Measurements from ENCODE around the gene MST1.

The MST1 gene

DNA sequence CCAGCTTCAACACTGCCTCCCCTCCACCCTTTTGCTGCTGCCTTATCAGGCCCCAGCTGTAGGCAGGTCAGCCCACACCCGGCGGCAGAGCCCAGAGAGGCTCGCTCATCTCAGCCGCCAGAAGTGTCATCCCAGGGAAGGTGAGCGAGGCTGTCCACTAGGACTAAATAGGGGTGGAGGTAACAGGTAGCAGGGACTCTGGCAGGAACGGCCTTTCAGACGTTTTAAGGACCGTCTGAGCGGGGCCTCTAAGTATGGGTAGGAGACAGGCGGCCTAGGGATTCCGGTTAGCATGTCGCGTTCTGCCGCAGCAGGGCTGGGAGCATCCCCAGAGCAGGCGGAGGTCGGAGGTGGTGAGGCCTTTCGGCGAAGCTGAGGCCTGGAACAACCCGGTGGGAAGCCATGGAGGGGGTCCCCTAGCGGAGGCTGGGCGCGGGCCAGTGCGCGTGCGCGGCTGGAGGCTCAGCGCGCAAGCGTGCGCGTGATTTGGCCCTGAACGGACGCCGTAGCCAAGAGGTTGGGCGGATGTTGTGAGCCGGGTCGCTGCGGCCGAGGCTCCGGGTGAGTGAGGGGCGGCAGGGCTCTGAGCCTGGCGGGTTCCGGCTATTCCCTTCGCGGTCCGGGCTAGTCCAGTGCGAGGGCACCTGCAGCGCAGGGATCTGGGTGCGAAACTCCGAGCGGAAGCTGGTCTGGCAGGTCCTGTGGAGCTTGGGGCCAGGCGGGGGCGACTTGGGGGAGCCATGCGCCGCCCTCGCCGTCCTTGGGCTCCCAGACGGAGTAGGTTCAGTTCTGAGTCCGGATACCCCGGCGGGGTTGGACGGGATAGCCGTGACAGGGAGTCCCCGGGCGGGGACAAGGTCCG, at the start of gene MST1, which contains the start of gene RNF123:
Gene MST1 (minus strand): TSS at position 429 of the 862 bp plus-strand sequence. CDS start 783 bp downstream, outside the sequence.
Gene RNF123 (plus strand): TSS at position 512 of the 862 bp plus-strand sequence. CDS start 1,609 bp downstream, outside the sequence.
- DNase-seq = no peak

DNA sequence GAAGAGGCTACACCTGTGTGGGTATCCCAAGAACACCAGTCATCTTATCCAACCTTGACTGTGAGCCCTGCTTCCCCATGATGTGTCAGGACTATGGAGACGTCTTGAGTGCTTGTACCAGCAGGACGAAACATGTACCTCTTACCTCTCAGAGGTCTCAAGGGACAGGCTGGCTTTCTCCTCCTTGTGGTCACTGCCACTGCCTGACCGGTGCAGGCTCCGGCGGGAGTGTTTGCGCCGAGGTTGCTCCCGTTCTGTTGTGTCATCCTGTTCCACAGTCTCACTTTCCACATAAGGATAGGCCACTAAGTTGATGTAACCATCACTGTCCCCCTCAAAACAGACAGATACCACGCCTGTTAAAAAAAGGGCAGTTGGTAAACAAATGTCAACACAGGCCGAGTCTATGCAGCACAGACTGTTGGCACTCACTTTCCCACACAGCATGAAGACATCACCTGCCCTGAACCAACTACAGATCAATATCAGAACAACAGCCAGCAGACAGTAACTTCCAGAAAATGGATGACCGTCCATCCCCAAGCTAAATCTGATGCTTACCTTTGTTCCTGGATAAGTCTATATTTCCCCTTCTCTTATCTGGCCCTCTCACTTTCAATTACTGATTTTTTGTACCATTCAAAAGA, 48.9 kb upstream of the MST1 start:
- no peak for DNase-seq

DNA sequence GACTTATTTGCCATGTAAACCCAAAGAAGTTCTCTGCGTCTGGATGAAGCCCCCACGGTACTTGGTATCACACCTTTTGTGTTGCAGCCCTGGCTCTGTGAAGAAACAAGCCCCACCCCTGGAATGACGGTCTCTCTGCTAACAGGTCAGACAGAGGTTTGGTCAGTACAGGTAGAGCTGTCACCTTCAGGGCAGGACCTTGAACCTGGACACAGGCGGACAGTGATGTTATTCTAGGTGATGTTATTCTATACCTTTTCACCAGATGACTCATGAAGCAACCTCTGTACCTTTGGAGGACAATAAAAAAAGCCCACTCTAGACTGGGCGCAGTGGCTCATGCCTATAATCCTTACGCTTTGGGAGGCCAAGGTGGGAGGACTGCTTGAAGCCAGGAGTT, 45.5 kb upstream of the MST1 start:
- no peak for DNase-seq

DNA sequence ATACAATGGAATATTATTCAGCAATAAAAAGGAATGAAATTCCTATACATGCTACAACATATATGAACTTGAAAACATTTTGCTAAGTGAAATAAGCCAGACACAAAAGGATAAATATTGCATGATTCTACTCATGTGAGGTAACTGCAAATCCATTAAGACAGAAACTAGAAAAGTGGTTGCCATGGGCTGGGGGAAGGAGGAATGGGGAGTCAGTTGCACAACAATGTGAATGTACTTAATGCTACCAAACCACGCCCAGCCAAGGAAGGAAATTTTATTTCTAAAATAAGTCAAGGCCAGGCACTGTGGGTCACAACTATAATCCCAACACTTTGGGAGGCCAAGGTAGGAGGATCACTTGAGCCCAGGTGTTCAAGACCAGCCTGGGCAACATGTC, 44.3 kb upstream of the MST1 start:
- no peak for DNase-seq

DNA sequence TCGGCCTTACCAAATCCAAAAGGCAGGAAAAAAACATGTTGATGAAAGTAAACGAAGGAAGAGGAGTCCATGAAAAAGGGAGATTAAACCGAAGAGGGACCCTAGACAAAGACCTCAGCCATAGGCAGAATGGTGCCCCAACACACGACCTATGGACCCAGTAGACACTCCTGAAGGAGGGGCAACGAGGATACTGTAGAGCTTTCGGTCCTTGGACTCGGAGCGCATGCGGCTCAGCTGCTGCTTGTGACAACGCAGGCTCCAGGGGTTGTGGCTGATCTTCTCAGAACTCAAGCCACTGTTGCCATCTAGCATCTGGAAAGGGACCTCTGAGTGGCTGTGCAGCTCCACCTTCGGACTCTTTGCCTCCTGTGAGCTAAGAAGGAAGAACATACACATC, 43.3 kb upstream of the MST1 start:
- no peak for DNase-seq

DNA sequence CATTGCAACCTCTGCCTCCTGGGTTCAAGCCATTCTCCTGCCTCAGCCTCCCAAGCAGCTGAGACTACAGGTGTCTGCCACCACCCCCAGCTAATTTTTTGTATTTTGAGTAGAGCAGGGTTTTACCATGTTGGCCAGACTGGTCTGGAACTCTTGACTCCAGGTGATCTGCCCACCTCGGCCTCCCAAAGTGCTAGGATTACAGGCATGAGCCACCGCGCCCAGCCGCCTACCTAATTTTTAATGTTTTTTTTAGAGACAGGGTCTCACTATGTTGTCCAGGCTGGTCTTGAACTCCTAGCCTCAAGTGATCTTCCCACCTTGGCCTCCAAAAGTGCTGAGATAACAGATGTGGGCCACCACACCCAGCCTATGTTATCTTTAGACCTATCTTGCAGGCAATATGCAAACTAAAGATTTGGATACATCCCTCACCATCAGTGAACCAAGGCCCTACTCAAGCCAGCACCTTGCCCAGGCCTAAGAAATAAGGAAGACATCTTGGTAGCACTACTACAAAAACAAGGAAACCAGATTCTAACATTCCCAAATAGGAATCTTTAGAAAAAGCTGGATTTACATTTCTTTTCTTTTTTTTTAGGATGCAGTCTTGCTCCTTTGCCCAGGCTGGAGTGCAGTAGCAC, 40.8 kb upstream of the MST1 start:
- no peak for DNase-seq

DNA sequence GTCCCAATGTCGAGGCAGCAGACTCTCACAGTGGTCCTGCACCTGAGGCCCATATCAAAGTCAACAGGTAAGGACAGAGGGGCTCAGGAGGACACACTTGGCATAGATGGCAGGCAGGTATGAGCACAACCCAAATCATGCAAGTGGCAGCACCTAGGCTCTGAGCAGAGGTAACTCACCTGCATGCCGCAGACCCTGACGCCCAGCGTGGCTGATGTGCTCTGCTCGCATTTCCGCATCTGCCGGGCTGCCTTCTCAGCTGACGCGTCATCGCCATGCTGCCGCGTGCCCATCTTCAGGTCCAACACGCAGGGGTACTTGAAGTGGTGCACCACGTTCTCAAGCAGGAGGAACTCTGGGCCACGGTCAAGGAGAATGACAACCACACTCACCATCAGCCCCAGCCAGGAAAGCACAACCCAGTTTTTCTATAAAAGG, 38.7 kb upstream of the MST1 start:
- no peak for DNase-seq

DNA sequence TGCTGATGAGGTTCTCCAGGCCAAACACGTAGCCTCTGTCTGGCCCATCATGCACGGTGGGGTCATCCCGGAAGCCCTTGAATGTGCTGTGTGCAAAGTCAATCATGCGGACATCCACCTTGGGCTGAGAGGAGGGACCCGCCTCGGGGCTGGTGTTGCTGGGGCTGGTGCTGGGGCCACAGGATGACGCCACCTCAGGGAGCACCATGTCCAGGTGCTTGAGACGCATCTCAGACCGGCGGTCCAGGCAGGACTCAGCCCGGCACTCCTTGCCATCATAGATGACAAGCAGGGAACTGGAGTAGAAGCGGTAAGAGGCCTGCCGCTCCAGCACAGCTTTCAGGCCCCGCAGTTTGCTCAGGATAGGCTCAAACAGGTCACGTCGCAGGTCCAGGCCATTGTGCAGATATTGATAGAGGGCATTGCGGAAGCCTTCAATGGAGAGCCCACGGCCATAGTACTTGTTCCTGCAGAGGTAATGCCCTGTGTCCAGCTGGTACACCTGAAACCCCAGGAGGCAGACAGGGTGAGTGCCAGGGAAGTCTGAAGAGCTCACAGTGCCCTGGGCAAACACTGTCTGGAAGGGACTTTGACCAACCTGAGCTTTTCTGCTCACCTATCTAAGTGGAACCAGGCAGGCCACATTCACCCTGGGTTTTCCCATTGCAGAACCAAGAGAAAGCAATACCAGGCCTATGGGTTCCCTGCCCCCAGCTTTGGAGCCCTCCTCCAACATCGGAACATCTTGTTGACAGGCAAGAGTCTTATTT, 38.1 kb upstream of the MST1 start:
- no peak for DNase-seq

DNA sequence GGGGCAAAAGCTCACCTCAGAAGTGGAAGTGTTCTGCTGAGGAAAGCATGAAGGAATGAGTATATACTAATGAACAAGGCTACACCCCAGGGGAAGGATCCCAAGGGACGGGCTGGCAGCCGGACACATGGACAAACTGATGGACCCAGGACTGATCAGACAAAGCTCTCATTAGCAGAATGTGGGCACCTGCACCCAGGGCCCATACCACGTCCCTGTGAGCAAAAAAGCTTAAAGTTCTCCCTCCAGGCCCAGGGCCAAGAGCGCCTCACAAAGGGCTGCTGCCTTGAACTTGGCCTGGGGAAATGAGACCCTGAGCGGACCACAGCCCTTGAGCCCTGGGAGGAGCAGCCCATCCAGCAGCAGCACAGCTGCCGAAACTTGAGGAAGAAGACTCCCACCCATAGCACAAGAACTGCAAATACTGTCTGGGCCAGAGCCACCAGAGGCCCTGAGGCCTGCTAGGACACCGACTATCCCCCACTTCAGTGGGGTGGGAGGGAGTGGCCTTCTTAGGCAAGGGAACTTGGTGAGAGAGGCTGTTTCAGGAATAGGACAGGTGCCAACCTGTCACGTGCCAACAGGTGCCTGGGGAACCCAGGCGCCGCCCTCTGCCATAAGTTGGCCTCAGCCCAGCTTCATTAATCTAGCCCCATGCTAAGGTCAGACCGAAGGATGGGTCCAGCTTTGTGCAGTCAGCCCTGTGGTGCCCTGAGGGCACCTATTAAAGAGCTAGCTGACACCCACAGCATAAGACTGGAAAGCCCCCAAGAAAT, 36.8 kb upstream of the MST1 start:
- peak; percentile 11 for DNase-seq

DNA sequence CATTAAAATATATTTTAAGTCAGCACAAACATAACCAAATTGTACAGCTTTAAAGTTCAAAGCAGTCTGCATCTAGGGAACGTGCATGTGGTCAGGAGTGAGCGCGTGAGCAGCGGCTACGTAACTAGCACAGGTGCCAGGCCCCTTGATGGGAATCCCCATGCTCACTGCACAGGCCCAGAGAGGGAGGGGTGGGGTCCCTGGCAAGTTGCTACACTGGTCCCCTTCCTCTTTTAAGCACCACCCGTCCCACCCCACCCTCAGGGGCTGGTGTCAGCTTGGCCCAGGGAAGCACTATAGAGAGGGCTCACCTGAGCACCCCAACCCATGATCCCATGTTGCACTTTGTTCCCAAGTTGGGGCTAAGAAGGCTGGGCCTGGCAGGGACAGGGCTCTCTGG, 35.3 kb upstream of the MST1 start:
- DNase-seq = no peak

DNA sequence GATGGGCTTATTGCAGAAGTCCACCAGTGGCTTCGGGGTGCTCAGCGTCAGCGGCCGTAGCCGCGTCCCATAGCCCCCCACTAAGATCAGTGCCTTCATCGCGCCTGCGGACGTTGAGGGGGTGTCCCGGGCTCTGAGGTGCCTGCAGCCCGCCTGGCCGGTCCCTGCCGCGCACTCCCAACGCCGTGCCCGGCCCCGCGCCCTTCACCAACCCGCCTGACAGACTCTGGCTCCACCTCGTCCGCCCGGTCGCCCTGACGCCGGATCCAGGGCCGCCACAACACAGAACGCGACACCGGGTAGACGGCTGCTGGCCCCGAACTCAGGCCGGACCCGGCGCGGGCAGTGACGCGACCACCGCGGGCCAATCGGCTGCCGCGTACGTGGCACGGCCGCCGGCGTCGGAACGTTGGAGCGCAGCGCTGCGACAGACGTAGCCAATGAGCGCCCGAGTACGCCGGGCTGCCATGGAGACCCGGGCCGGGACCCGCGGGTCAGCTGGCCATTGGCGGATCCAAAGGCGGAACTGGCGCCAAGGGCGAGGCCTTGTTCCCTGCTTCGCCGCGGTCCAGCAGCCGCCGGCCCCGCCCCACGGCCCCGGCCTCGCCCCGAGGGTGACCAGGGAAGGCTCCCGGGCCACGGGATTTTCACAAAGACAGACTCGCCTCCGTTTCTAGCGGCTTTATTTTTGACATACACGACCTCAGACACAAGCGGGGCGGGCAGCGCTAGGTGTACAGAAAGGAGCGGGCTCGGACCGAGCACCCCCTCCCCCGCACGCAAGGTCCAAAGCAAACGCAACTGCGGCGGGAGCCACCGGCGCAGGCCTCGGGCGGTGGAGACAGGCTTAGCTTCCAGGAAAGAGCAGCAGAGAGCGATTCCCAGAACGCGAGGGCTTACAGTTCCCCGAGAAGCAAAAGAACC, 34.6 kb upstream of the MST1 start, which contains the start of gene GMPPB:
Gene GMPPB (minus strand): TSS at position 324 of the 924 bp plus-strand sequence. CDS start 225 bp downstream, at position 99.
- DNase-seq = peak; percentile 42

DNA sequence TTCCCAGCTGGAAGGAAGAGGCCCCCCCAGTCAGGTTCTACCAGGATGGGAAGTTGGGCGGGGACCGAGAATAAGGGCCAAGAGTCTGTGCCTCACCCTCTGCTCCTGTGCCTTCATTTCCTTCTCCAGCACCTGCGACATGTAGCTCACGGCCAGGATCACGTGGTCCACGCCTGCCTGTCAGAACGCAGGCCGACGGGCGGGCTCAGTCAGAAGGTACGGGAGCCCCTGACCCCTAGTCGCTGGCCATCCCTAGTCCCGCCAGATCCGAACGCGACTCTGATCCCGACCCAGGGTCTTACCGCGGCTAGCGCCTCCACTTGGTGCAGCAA, 34.0 kb upstream of the MST1 start:
- peak; percentile 7 for DNase-seq

DNA sequence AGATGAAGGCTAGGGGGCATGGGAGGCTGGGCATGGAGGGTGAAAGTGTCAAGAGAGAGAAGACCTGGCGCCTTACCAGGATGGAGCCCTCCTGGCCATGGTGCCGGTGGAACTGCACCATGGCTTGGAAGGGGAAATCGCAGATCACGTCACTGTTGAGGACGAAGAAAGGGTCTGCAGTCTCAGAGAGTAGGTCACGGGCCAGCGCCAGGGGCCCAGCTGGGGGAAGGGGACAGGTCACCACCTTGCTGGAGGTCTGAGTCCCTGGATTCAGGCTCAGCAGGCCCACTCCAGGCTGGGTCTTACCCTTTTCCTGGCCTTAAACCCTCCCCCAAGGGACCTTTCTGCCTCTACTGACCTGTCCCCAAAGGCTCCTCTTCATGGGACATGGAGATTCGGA, 33.6 kb upstream of the MST1 start:
- DNase-seq = no peak

DNA sequence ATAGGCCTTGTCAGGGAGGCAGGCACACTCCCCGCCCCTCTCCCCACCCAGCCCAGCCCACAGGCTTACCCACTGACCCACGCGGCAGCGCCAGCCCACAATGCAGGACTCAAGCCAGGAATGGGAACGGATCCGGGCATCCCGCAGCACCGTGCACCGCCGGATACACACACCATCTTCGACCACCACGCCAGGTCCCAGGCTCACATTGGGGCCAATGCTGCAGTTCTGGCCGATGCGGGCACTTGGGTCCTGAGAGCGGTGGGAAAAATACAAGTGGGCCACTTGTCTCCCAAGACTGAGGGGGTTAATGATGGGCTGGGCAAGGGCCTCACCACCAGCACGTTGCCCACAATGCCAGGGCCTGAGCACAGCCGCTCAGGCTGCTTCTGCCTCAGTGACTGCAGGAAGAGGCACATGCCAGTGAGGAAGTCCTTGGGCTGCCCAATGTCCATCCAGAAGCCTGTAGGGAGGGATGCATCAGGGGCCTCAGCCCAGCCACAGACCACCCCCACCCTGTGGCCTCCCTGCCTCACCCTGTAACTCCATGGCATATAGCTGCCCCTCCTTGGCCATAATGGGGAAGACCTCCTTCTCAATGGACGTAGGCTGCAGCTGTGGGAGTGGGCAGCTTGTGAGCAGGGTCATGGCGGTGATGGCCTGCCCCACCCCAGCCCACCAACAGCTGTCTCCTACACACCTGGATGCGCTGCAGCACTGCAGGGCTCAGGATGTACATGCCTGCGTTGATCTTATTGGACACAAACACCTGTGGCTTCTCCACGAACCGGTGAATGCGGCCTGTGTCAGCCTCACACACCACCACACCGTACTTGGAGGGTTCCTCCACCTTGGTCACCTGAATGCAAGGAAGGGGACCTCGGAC, 32.9 kb upstream of the MST1 start:
- no peak for DNase-seq

DNA sequence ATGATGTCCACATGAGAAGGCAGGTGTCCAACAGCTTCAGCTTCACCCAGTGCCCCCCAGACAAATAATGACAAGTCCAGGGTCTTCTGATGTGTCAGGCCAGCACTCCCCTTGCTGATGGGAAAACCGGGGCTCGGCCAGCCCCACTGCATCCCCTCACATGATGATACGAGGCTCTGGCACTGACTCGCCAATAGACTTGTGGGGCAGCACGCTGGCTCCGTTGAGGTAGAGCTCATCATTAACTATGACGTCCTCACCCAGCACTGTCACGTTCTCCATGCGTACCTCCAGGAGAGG, 32.3 kb upstream of the MST1 start:
- no peak for DNase-seq

DNA sequence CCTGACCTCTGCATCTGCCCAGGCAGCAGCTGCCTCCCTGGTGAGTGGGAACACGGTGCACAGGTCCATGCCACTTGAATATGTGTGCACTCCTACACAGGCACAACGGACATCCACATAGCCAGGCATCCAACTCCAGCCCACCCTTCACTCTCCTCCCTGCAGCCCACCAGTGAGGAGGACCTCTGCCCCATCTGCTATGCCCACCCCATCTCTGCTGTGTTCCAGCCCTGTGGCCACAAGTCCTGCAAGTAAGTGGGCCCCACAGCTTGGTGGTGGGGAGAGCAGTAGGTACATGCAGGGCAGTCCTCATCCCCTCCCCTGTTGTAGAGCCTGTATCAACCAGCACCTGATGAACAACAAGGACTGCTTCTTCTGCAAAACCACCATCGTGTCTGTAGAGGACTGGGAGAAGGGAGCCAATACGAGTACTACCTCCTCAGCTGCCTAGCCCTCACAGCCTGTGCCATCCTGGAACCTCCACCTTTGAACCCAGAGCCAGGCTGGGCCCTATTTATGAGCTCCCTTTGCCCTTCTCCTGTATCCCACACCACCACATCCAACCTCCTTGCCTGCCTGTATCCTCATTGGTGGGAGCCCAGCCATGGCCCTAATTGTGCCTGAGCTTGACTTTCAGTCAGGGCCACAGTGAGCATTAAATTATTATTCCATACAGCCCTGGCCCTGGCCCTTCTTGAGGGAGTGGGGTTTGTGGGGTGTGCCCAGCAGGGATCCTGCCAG, 31.8 kb upstream of the MST1 start:
- DNase-seq = no peak

DNA sequence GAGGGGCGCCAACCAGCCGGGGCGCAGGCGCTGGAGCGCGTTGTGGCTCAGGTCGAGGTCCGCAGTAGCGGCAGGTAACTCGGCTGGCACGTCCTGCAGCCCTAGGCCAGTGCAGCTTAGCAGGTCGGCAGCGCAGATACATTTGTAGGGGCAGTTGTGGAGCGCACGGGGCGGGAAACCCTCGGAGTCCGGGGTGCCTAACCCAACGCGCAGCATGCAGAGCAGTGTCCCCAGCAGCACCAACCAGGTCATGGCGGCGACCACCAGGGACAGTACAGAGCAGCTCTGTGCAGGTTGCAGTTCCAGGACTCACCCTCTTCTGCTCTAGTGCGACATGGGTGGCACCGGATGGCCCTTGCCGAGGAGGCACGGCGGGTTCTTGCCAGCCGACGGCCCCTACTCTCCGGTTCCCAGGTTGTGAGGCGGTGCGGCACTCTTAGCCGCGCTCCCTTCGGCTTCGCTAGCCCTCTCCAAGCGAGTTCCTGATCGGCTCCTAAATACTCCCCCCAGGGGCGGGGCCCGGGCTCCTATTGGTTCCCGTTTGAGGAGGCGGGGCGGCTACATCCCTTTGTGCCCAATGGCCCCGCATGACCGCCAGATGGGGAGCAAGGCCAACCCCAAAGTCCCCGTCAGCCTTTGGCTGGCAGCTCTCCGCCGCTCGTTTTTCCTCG, 30.1 kb upstream of the MST1 start, which contains the start of gene AMIGO3:
Gene AMIGO3 (minus strand): TSS at position 471 of the 671 bp plus-strand sequence. CDS start 219 bp downstream, at position 252.
- DNase-seq = peak; percentile 50

DNA sequence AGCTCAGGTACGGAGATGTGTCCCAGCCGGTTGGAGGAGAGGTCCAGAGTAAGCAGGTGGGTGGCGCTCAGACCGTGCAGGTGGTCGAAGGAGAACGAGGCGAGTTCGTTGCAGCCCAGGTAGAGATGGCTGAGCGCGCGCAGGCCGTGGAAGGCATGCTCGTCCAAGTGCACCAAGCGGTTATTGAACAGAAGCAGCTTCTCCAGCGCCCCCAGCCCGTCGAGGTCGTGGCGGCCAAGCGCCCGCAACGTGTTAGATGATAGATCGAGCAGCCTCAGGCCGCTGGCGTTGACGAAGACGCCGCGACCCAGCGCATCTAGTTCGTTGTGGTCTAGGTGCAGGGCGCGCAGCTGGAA, 29.6 kb upstream of the MST1 start:
- DNase-seq = no peak

Measured in NCI-H2029 treated with DMSO at 0.1 percent for 48 hours (cell line).